Left lung (tissue), 10 donors: ENCODE data around the gene CLP1. TPM values are rescaled to one million over a fixed set of nuclear protein-coding genes. Genes with fewer than 3 reads are reported as not detected.
A peak's percentile ranks its signal among the peaks of the same experiment; 100 is the strongest.

Source experiments
- ATAC-seq: fragments of 200-7000 bp; cut with Tn5 transposase; one replicate; pipeline ENCODE4 v1.9.1; 2020; ENCODE audit warnings: moderate library complexity
- DNase-seq, 4 donors: peaks; one replicate each; pipeline ENCODE4 v3.0.0-alpha.2; 2013 to 2020
- H3K27ac ChIP-seq, 2 donors: fragments of 200-600 bp; sonication (generic) in 1 of 2; one replicate each; pipeline versions ENCODE4 v1.5.0 to v1.8.0; 2020 to 2021
- H3K27me3 ChIP-seq, 2 donors: fragments of 200-600 bp; sonication (generic) in 1 of 2; one replicate each; pipeline versions ENCODE4 v1.5.0 to v1.8.0; 2020 to 2021
- H3K36me3 ChIP-seq, 2 donors: fragments of 200-600 bp; sonication (generic) in 1 of 2; one replicate each; pipeline versions ENCODE4 v1.5.0 to v1.8.0; 2020 to 2021
- H3K4me1 ChIP-seq, 2 donors: fragments of 200-600 bp; one replicate each; pipeline ENCODE4 v1.8.0; 2021
- H3K4me3 ChIP-seq, 2 donors: fragments of 200-600 bp; sonication (generic) in 1 of 2; one replicate each; pipeline versions ENCODE4 v1.5.0 to v1.8.0; 2020 to 2021; ENCODE audit warnings: mild to moderate bottlenecking in 1 of 2
- H3K9me3 ChIP-seq, 2 donors: fragments of 200-600 bp; sonication (generic) in 1 of 2; one replicate each; pipeline versions ENCODE4 v1.5.0 to v1.8.0; 2020 to 2021
- intact Hi-C, 2 donors: fragments of 100-400 bp; cut with DNase I; formaldehyde crosslinking; loops; one replicate each; pipeline versions ENCODE4 v1.11.2 to v1.14.2; 2022
- polyA plus RNA-seq, 6 donors: library from polyadenylated mRNA; unstranded; fragments of 120-200 nt; gene quantifications; one replicate each; pipeline ENCODE4 v1.2.1, GENCODE V29; 2013; ENCODE audit not compliant: insufficient read length in 6 of 6
- total RNA-seq, 2 donors: library from RNA; stranded (reverse); fragmentation: NEBNext Ultra II Directional; extraction: Animal tissue kit (Norgen Biotek cat#: 25700); gene quantifications; one replicate each; pipeline ENCODE4 v1.2.1, GENCODE V29; 2021
- TF ChIP-seq, protein P1 (sequence below), 2 donors: fragments of 200-600 bp; sonication (generic) in 1 of 2; IDR thresholded peaks; one replicate each; pipeline versions ENCODE4 v1.5.0 to v1.8.0; 2021; ENCODE audit warnings: antibody characterized with exemption in 2 of 2
- donor health status: DM: no; HTN: yes; CAD: no.
- donor health status: DM: no; HTN: no; CAD: no.

The CLP1 gene
- total and polyA plus RNA-seq, 8 donors, result 10.1 to 14.3 (median 13.1) TPM

DNA sequence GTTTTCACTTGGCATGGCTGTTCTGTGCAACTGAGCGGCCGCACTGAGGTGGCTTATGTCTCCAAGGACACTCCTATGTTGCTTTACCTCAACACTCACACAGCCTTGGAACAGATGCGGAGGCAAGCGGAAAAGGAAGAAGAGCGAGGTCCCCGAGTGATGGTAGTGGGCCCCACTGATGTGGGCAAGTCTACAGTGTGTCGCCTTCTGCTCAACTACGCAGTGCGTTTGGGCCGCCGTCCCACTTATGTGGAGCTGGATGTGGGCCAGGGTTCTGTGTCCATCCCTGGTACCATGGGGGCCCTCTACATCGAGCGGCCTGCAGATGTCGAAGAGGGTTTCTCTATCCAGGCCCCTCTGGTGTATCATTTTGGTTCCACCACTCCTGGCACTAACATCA, 2.1 kb downstream of the CLP1 start:
- no peak for ATAC-seq
- no peaks in the 10 kb centered on the region for H3K9me3 ChIP-seq
- intact Hi-C loops, result no loop called here
- DNase-seq, result no peak
- H3K4me1 ChIP-seq, result peaks cover 7 to 22% of the 10 kb centered on the region in 2 donors
- H3K27me3 ChIP-seq, result no peaks in the 10 kb centered on the region
- H3K4me3 ChIP-seq, result no peak overlapping the region
- TF ChIP-seq, protein P1, sequence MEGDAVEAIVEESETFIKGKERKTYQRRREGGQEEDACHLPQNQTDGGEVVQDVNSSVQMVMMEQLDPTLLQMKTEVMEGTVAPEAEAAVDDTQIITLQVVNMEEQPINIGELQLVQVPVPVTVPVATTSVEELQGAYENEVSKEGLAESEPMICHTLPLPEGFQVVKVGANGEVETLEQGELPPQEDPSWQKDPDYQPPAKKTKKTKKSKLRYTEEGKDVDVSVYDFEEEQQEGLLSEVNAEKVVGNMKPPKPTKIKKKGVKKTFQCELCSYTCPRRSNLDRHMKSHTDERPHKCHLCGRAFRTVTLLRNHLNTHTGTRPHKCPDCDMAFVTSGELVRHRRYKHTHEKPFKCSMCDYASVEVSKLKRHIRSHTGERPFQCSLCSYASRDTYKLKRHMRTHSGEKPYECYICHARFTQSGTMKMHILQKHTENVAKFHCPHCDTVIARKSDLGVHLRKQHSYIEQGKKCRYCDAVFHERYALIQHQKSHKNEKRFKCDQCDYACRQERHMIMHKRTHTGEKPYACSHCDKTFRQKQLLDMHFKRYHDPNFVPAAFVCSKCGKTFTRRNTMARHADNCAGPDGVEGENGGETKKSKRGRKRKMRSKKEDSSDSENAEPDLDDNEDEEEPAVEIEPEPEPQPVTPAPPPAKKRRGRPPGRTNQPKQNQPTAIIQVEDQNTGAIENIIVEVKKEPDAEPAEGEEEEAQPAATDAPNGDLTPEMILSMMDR (IDR thresholded peaks at IDR 0.05), result no peak
- H3K36me3 ChIP-seq, result peaks cover 0 to 37% of the 10 kb centered on the region in 2 donors
- no peak overlapping the region for H3K27ac ChIP-seq

DNA sequence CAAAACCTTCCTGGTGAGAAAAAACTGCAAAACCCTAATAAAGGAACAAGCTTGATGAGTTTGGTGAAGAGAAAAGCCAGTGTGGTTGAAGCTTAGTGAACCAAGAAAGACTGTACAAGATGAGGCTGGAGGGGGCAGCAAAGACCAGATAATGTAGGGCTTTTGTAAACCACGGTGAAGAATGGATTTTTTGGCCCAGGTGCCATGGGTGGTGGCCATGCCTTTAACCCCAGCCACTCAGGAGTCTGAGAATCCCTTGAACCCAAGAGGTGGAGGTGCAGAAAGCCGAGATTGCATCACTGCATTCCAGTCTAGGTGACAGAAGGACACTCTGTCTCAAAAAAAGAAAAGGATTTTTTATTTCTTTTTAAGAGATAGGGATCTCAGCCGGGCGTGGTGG, 5.3 kb downstream of the CLP1 start:
- peaks cover 0 to 37% of the 10 kb centered on the region in 2 donors for H3K36me3 ChIP-seq
- ATAC-seq (no peak), DNase-seq (no peak)
- intact Hi-C loops, result no loop called here
- TF ChIP-seq, protein P1 (IDR thresholded peaks at IDR 0.05), result no peak
- H3K4me1 ChIP-seq, result peaks cover 7 to 27% of the 10 kb centered on the region in 2 donors
- H3K4me3 ChIP-seq, result no peak overlapping the region
- H3K27ac ChIP-seq, result no peak overlapping the region
- H3K9me3 ChIP-seq, result no peaks in the 10 kb centered on the region
- no peaks in the 10 kb centered on the region for H3K27me3 ChIP-seq

DNA sequence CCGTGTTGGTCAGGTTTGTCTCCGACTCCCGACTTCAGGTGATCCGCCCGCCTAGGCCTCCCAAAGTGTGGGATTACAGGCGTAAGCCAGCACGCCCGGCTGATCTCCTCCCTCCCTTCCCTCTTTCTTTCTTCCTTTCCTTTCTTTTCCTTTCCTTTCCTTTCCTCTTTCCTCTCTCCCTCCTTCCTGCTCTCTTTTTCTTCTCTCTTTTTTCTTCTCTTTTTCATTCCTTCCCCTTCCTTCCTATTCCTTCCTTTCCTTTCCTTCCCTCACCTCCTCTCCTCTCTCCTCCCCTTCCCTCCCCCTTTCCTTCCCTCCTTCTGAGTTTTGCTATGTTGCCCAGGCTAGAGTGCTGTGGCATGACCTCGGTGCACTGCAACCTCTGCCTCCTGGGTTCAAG, 6.4 kb downstream of the CLP1 start:
- H3K4me3 ChIP-seq, result no peak overlapping the region
- peaks cover under 1 to 19% of the 10 kb centered on the region in 2 donors for H3K4me1 ChIP-seq
- H3K36me3 ChIP-seq, result peaks cover 0 to 37% of the 10 kb centered on the region in 2 donors
- no peaks in the 10 kb centered on the region for H3K9me3 ChIP-seq
- no peak overlapping the region for H3K27ac ChIP-seq
- intact Hi-C loops, result no loop called here
- TF ChIP-seq, protein P1 (IDR thresholded peaks at IDR 0.05), result no peak
- no peak for ATAC-seq
- H3K27me3 ChIP-seq, result no peaks in the 10 kb centered on the region
- no peak for DNase-seq

DNA sequence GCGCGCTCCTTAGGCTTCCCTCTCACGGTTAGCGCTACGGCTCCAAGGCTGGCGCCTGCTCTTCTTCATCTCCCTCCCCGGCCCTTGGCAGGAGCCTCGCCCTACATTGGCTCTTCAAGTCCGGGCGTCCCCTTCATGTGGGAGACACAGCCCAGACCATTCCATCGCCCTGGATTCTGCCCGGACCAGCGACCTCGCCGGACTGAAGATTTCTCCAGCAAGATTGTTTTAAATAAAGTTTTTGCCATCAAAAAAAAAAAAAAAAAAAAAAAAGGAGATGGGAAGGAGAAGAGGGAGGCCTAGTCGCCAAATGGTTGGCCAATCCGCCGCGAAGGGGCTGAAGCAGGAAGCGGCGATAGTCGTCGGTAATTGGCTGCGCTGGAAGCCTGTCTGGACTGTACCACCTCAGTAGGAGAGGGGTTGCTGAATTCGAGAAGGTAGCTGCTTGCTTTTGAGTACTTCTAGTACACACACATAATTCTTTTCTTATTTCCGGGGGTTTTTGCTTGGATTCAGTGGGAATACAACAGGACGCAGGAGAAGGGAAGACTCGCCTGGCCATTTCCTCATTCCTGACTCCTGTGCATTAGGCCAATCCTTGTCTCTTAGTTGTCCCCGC, 9.7 kb downstream of the CLP1 start:
- H3K27me3 ChIP-seq, result no peaks in the 10 kb centered on the region
- peak; percentile 95 to 100 (median 99) for DNase-seq
- intact Hi-C loops, result no loop called here

DNA sequence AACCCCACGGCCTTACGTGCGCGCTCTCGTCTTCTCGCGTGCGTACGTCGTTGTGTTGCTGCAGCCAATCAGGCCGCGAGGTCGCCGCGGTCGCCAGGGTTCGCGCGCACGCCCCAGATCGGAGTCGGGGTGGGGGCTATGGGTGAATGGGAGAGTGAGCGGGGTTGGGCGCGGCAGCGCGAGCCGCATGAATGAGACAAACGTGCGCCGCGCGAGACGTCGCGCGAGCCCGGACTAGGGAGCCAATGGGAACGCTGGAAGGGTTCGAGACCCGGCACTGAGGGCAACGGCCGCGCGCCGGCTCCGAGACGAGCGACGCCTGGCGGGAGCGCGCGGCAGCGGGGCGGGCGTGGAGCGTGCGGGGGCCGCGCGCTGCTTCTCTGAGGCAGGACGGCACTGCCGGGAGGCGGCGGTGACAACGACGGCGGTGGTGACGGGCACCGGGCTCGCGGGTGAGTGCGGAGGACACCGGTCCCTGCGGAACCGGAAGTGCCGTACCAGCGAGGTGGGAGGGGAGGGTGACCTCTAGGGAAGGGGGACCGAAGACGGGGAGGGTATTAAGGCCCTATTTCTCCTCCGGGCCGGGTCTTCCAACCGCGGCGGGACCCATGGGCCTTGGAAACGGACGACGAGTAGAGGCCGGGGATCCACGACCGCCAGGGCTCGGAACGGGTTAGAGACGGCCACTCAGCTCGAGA, 10.3 kb downstream of the CLP1 start, which contains the start of gene ZDHHC5:
Gene ZDHHC5 (plus strand): TSS at position 379 of the 698 bp plus-strand sequence. CDS start 4,977 bp downstream, outside the sequence.
- TF ChIP-seq, protein P1 (IDR thresholded peaks at IDR 0.05), result peak; percentile 32 to 53
- ATAC-seq, result peak; percentile 92
- peak in 3 of 4 donors; percentile 98 to 100 (median 99) for DNase-seq
- Histone ChIP-seq H3K4me1 (peaks cover 16 to 38% of the 10 kb centered on the region in 2 donors), H3K4me3 (peak within 1 kb of the TSS; percentile 92 to 99), H3K9me3 (no peaks in the 10 kb centered on the region), H3K36me3 (peaks cover 0 to 16% of the 10 kb centered on the region in 2 donors), H3K27ac (peak within 1 kb of the TSS; percentile 98 to 99), H3K27me3 (no peaks in the 10 kb centered on the region)
- intact Hi-C loops, result no loop called here

More for the DNA sequence above, 9.7 kb downstream of the CLP1 start:
- ATAC-seq, result peak; percentile 91
- no peaks in the 10 kb centered on the region for H3K9me3 ChIP-seq
- peaks cover 16 to 38% of the 10 kb centered on the region in 2 donors for H3K4me1 ChIP-seq
- peak overlapping the region; percentile 98 to 99 for H3K27ac ChIP-seq
- H3K4me3 ChIP-seq, result peak overlapping the region; percentile 92 to 99
- TF ChIP-seq, protein P1 (IDR thresholded peaks at IDR 0.05), result no peak
- peaks cover 0 to 15% of the 10 kb centered on the region in 2 donors for H3K36me3 ChIP-seq
